ENCODE results near the gene RASL12. TPM values are rescaled to one million over a fixed set of nuclear protein-coding genes. Genes with fewer than 3 reads are reported as not detected.

The RASL12 gene
- total and polyA plus RNA-seq, 2 of the 8 experiments (the other 6 are each of a cell fraction or from before 2014, with no cell fraction given) = 9.5 to 10.3 TPM

DNA sequence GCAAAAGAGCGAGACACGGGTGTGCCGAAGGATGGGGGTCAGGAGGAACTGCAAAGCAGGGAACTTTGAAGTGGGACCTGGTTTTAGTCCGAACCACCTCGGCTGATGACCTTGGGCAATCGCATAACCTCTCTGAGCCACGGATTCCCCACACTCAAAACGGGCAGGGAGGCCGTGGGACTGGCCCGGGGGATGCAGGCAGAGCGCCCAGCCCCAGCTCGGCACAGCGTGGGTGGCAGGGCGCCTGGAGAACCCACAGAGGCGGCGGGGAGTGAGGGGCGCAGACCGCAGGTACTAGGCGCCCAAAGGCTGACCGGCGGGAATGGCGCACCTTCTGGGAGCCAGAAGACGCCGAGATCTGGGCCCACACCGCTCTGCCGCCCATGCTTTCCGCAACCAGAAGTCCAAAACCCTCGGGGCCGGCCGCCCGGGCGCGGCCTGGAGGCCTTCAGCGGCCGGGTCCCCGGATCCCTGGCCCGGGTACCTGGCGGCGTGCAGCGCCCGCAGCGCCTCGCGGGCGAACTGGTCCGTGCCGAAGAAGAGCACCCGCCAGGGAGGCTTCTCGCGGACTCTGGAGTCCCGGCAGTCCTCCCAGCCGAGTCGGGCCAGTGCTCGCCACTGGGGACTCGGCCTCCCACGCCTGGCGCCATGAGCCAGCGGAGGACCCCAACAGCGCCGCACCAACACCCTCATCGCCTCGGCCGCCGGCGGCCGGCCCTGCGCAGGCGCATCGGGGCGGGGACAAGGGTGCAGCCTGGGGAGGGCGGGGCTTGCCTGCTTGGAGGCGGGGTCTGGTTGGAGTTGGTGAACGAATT, 38.7 kb downstream of the RASL12 start, which contains the start of gene MTFMT (continued):
- TF ChIP-seq, protein P1, sequence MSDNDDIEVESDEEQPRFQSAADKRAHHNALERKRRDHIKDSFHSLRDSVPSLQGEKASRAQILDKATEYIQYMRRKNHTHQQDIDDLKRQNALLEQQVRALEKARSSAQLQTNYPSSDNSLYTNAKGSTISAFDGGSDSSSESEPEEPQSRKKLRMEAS (IDR thresholded peaks at IDR 0.05) = 0 out of 2 replicates have a peak, but pooled peaks have one; percentile 19
- TF ChIP-seq, protein P2, sequence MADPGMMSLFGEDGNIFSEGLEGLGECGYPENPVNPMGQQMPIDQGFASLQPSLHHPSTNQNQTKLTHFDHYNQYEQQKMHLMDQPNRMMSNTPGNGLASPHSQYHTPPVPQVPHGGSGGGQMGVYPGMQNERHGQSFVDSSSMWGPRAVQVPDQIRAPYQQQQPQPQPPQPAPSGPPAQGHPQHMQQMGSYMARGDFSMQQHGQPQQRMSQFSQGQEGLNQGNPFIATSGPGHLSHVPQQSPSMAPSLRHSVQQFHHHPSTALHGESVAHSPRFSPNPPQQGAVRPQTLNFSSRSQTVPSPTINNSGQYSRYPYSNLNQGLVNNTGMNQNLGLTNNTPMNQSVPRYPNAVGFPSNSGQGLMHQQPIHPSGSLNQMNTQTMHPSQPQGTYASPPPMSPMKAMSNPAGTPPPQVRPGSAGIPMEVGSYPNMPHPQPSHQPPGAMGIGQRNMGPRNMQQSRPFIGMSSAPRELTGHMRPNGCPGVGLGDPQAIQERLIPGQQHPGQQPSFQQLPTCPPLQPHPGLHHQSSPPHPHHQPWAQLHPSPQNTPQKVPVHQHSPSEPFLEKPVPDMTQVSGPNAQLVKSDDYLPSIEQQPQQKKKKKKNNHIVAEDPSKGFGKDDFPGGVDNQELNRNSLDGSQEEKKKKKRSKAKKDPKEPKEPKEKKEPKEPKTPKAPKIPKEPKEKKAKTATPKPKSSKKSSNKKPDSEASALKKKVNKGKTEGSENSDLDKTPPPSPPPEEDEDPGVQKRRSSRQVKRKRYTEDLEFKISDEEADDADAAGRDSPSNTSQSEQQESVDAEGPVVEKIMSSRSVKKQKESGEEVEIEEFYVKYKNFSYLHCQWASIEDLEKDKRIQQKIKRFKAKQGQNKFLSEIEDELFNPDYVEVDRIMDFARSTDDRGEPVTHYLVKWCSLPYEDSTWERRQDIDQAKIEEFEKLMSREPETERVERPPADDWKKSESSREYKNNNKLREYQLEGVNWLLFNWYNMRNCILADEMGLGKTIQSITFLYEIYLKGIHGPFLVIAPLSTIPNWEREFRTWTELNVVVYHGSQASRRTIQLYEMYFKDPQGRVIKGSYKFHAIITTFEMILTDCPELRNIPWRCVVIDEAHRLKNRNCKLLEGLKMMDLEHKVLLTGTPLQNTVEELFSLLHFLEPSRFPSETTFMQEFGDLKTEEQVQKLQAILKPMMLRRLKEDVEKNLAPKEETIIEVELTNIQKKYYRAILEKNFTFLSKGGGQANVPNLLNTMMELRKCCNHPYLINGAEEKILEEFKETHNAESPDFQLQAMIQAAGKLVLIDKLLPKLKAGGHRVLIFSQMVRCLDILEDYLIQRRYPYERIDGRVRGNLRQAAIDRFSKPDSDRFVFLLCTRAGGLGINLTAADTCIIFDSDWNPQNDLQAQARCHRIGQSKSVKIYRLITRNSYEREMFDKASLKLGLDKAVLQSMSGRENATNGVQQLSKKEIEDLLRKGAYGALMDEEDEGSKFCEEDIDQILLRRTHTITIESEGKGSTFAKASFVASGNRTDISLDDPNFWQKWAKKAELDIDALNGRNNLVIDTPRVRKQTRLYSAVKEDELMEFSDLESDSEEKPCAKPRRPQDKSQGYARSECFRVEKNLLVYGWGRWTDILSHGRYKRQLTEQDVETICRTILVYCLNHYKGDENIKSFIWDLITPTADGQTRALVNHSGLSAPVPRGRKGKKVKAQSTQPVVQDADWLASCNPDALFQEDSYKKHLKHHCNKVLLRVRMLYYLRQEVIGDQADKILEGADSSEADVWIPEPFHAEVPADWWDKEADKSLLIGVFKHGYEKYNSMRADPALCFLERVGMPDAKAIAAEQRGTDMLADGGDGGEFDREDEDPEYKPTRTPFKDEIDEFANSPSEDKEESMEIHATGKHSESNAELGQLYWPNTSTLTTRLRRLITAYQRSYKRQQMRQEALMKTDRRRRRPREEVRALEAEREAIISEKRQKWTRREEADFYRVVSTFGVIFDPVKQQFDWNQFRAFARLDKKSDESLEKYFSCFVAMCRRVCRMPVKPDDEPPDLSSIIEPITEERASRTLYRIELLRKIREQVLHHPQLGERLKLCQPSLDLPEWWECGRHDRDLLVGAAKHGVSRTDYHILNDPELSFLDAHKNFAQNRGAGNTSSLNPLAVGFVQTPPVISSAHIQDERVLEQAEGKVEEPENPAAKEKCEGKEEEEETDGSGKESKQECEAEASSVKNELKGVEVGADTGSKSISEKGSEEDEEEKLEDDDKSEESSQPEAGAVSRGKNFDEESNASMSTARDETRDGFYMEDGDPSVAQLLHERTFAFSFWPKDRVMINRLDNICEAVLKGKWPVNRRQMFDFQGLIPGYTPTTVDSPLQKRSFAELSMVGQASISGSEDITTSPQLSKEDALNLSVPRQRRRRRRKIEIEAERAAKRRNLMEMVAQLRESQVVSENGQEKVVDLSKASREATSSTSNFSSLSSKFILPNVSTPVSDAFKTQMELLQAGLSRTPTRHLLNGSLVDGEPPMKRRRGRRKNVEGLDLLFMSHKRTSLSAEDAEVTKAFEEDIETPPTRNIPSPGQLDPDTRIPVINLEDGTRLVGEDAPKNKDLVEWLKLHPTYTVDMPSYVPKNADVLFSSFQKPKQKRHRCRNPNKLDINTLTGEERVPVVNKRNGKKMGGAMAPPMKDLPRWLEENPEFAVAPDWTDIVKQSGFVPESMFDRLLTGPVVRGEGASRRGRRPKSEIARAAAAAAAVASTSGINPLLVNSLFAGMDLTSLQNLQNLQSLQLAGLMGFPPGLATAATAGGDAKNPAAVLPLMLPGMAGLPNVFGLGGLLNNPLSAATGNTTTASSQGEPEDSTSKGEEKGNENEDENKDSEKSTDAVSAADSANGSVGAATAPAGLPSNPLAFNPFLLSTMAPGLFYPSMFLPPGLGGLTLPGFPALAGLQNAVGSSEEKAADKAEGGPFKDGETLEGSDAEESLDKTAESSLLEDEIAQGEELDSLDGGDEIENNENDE (IDR thresholded peaks at IDR 0.05; ENCODE audit: insufficient replicate concordance, low read length) = no peak
- TF ChIP-seq POLR2AphosphoS5 (IDR thresholded peaks at IDR 0.05; ENCODE audit: low read depth, low read length) (peak; percentile 72), NRF1 (IDR thresholded peaks at IDR 0.05; ENCODE audit: low read depth, low read length) (peak; percentile 89), SP4 (IDR thresholded peaks at IDR 0.05; ENCODE audit: low read length) (no peak), PHF8 (conservative IDR thresholded peaks at IDR 0.05; ENCODE audit: low read depth, low read length) (peak; percentile 93)
- TF ChIP-seq, protein P3, sequence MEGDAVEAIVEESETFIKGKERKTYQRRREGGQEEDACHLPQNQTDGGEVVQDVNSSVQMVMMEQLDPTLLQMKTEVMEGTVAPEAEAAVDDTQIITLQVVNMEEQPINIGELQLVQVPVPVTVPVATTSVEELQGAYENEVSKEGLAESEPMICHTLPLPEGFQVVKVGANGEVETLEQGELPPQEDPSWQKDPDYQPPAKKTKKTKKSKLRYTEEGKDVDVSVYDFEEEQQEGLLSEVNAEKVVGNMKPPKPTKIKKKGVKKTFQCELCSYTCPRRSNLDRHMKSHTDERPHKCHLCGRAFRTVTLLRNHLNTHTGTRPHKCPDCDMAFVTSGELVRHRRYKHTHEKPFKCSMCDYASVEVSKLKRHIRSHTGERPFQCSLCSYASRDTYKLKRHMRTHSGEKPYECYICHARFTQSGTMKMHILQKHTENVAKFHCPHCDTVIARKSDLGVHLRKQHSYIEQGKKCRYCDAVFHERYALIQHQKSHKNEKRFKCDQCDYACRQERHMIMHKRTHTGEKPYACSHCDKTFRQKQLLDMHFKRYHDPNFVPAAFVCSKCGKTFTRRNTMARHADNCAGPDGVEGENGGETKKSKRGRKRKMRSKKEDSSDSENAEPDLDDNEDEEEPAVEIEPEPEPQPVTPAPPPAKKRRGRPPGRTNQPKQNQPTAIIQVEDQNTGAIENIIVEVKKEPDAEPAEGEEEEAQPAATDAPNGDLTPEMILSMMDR (IDR thresholded peaks at IDR 0.05; ENCODE audit: control extremely low read depth in 1 of 3, insufficient read depth in 1 of 3, low read depth in 1 of 3, low read length in 3 of 3) = no peak; a peak in 1 of 4 replicates
